ENCODE measurements around the gene NRP2.

- no peak for TF ChIP-seq NCOR1 (IDR thresholded peaks at IDR 0.05; ENCODE audit: borderline replicate concordance, low read length)
- no peak for TF ChIP-seq ZNF232 (CRISPR knock-in tag; IDR thresholded peaks at IDR 0.05; ENCODE audit: borderline replicate concordance)
- no peak for TF ChIP-seq POLR2AphosphoS5 (IDR thresholded peaks at IDR 0.05; ENCODE audit: low read depth, low read length)
- TF ChIP-seq HBP1 (CRISPR knock-in tag; IDR thresholded peaks at IDR 0.05; ENCODE audit: low read depth): no peak
- TF ChIP-seq ZNF431 (CRISPR knock-in tag; IDR thresholded peaks at IDR 0.05; ENCODE audit: borderline replicate concordance, low read depth): no peak
- no peak for TF ChIP-seq ETV6 (CRISPR knock-in tag; conservative IDR thresholded peaks at IDR 0.05)
- no peak for TF ChIP-seq SIN3A (IDR thresholded peaks at IDR 0.05; ENCODE audit: borderline replicate concordance, low read depth, low read length)
- TF ChIP-seq CREB3 (CRISPR knock-in tag; IDR thresholded peaks at IDR 0.05): no peak
- no peak for TF ChIP-seq NFIC (IDR thresholded peaks at IDR 0.05; ENCODE audit: low read length)
- TF ChIP-seq FOXA1 (IDR thresholded peaks at IDR 0.05): no peak
- TF ChIP-seq FOXA1 (CRISPR knock-in tag; IDR thresholded peaks at IDR 0.05): no peak
- TF ChIP-seq CTCF (CRISPR knock-in tag; IDR thresholded peaks at IDR 0.05): no peak
Observed at GRCh38 chr2:205827809-205828365, 145.6 kb downstream of the NRP2 start.
